HFF-Myc (cell line): ENCODE measurements around the gene FBLN1.

Experiments
- DNase-seq: peaks from one replicate; pipeline ENCODE4 v3.0.0-alpha.2; 2011; ENCODE audit warnings: low read depth; ENCODE audit errors: extremely low read depth
- H3K4me3 ChIP-seq: replicated peaks from 2 replicates; pipeline ENCODE4 v1.5.1; 2011; ENCODE audit warnings: low read depth, mild to moderate bottlenecking, control low read depth, low read length
- CTCF ChIP-seq: IDR thresholded peaks from 2 replicates; pipeline ENCODE4 v1.5.1; 2012; ENCODE audit warnings: mild to moderate bottlenecking, low read depth, low read length, control low read depth; ENCODE audit errors: missing control alignments

Gene FBLN1

GRCh38 chr22:45469281-45470073, 33.2 kb upstream of the FBLN1 start:
- peak; percentile 88 for DNase-seq
- no peak for TF ChIP-seq CTCF
- H3K4me3 ChIP-seq: no peak overlapping the region

- H3K4me3 ChIP-seq: no peak overlapping the region
- TF ChIP-seq CTCF: no peak
- DNase-seq: no peak
These were observed 31.8 kb upstream of the FBLN1 start for GRCh38 chr22:45470871-45471270.

DNA sequence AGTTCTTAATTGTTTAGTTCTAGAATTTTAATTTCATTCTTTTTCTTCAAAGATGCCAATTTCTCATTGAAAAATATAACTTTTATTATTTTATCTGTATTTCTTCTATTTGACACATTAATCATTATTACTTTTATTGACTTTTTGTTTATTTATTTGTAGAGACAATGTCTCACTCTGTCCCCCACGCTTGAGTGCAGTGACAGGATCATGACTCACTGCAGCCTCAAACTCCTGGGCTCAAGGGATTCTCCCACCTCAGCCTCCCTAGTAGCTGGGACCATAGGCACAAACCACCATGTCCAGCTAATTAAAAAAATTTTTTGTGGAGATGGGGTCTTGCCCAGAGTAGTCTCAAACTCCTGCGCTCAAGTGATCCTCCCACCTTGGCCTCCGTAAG, 30.3 kb upstream of the FBLN1 start:
- TF ChIP-seq CTCF: no peak
- DNase-seq: no peak
- no peak overlapping the region for H3K4me3 ChIP-seq

DNA sequence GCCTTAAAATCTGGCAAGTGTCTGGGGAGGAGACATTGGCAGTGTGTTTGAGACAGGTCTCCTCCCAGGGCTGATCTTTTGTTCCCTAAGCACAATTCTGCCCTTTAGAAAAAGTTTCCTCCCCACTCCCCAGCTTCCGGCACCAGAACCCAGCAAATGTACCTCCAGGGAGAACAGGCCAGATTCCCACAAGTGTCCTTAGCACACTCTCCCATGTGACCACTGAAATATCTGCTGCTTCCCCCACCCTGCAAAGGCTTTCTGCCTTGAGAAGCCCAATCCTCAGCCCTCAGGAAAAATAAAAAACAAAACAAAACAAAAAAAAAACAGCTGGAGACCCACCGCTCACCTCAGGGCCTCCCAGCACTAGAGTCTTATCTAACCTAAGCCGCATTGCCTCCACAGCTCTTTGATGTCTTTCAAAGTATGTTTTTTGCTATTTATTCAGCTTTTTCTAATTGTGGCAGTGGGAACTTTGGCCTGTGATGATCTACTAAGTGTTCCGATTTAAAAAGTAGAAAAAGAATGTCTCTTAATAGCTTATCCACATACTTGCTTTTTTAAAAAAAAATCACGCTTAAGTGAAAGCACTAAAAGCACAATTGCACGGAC, 29.0 kb upstream of the FBLN1 start:
- DNase-seq: no peak
- H3K4me3 ChIP-seq: no peak overlapping the region
- no peak for TF ChIP-seq CTCF

- DNase-seq: no peak
- H3K4me3 ChIP-seq: no peak overlapping the region
- no peak for TF ChIP-seq CTCF
These were observed 27.5 kb upstream of the FBLN1 start for GRCh38 chr22:45475063-45475747.

- no peak overlapping the region for H3K4me3 ChIP-seq
- no peak for TF ChIP-seq CTCF
- no peak for DNase-seq
These were observed 26.7 kb upstream of the FBLN1 start for GRCh38 chr22:45475851-45476514.
